MM.1S (cell line): ENCODE data around the gene ERG.

Source experiments
- DNase-seq: peaks from one replicate; pipeline ENCODE4 v3.0.0-alpha.2; 2015
- H2AFZ ChIP-seq: fragments of 300-600 bp; sonication (generic); 2 replicates; pipeline ENCODE4 v1.6.0; 2016; ENCODE audit warnings: antibody characterized with exemption, low read length
- H3F3A ChIP-seq: fragments of 300-600 bp; sonication (generic); 2 replicates; pipeline ENCODE4 v1.6.1; 2016; ENCODE audit warnings: mild to moderate bottlenecking, antibody characterized with exemption, low read length, moderate library complexity, mixed read lengths; ENCODE audit not compliant: insufficient read depth
- H3K27ac ChIP-seq: fragments of 300-600 bp; sonication (generic); 2 replicates; pipeline ENCODE4 v1.5.1; 2016; ENCODE audit warnings: mild to moderate bottlenecking, low read length
- H3K27me3 ChIP-seq: fragments of 300-600 bp; sonication (generic); replicated peaks from 2 replicates; pipeline ENCODE4 v1.6.0; 2016; ENCODE audit warnings: low read length; ENCODE audit not compliant: insufficient read depth
- H3K36me3 ChIP-seq: fragments of 300-600 bp; sonication (generic); replicated peaks from 2 replicates; pipeline ENCODE4 v1.6.1; 2016; ENCODE audit warnings: mild to moderate bottlenecking, low read length, mixed read lengths; ENCODE audit not compliant: insufficient read depth
- H3K4me1 ChIP-seq: fragments of 300-600 bp; sonication (generic); 2 replicates; pipeline ENCODE4 v1.6.1; 2016; ENCODE audit warnings: low read length, mixed read lengths
- H3K4me2 ChIP-seq: fragments of 300-600 bp; sonication (generic); 2 replicates; pipeline ENCODE4 v1.6.0; 2016; ENCODE audit warnings: low read depth, low read length
- H3K4me3 ChIP-seq: fragments of 300-600 bp; sonication (generic); 2 replicates; pipeline ENCODE4 v1.5.1; 2016; ENCODE audit warnings: low read length, mixed read lengths
- H3K79me2 ChIP-seq: fragments of 300-600 bp; sonication (generic); 2 replicates; pipeline ENCODE4 v1.6.1; 2016; ENCODE audit warnings: mixed run types, low read length, mixed read lengths
- H3K9ac ChIP-seq: fragments of 300-600 bp; sonication (generic); 2 replicates; pipeline ENCODE4 v1.6.1; 2016; ENCODE audit warnings: low read length, mixed read lengths
- H3K9me2 ChIP-seq: fragments of 300-600 bp; sonication (generic); replicated peaks from 2 replicates; pipeline ENCODE4 v1.6.1; 2016; ENCODE audit warnings: mild to moderate bottlenecking, low read length, mixed read lengths; ENCODE audit not compliant: insufficient read depth
- H3K9me3 ChIP-seq: fragments of 300-600 bp; sonication (generic); replicated peaks from 2 replicates; pipeline ENCODE4 v1.6.1; 2016; ENCODE audit warnings: mild to moderate bottlenecking, low read length, mixed read lengths; ENCODE audit not compliant: insufficient read depth
- H4K20me1 ChIP-seq: fragments of 300-600 bp; sonication (generic); 2 replicates; pipeline ENCODE4 v1.6.1; 2016; ENCODE audit warnings: mild to moderate bottlenecking, low read length, moderate library complexity, mixed read lengths; ENCODE audit not compliant: insufficient read depth
- EZH2 ChIP-seq: fragments of 300-600 bp; sonication (generic); optimal IDR thresholded peaks from 2 replicates; pipeline ENCODE3; 2017; ENCODE audit warnings: low read depth, mild to moderate bottlenecking, antibody characterized with exemption, low read length, mixed read lengths
- EZH2phosphoT487 ChIP-seq: fragments of 300-600 bp; sonication (generic); IDR thresholded peaks from 2 replicates; pipeline ENCODE4 v1.6.1; 2018; ENCODE audit warnings: antibody characterized with exemption, low read length
- TF ChIP-seq, protein P1 (sequence below): fragments of 300-600 bp; sonication (generic); IDR thresholded peaks from 2 replicates; pipeline ENCODE4 v1.5.1; 2016; ENCODE audit warnings: antibody characterized with exemption, low read length, mixed read lengths

ERG gene

DNA sequence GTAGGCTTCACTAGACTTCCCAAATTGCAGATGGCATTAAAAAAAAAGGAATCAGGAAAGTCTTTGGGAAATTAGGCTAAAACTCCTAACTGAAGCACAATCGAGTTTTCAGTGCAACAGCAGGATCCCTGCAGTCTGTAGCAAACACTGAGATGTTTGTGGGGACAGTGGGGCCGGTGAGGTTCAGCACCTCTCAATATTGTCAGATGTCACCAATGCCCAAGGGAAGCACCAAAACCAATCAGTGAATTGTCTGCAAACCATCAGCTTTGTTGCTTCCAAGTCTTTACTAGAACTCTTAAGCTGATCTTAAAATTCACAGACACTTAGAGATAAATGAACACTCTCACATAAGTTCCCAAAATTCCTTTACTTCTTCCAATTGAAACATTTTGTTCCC lies 2.6 kb downstream of the ERG start:
- no peaks in the 10 kb centered on the region for H3K9me2 ChIP-seq

GRCh38 chr21:38495242-38495641 lies 3.0 kb downstream of the ERG start:
- Histone ChIP-seq H3K36me3 (no peaks in the 10 kb centered on the region), H3K79me2 (no peaks in the 10 kb centered on the region), H3K9me3 (no peaks in the 10 kb centered on the region), H3F3A (no peaks in the 10 kb centered on the region), H3K27me3 (no peaks in the 10 kb centered on the region), H3K9ac (no peak overlapping the region), H4K20me1 (no peaks in the 10 kb centered on the region), H3K9me2 (no peaks in the 10 kb centered on the region), H2AFZ (no peak overlapping the region), H3K27ac (no peak overlapping the region), H3K4me3 (no peak overlapping the region), H3K4me1 (no peaks in the 10 kb centered on the region), H3K4me2 (no peak overlapping the region)
- no peak for DNase-seq
- TF ChIP-seq, protein P1, sequence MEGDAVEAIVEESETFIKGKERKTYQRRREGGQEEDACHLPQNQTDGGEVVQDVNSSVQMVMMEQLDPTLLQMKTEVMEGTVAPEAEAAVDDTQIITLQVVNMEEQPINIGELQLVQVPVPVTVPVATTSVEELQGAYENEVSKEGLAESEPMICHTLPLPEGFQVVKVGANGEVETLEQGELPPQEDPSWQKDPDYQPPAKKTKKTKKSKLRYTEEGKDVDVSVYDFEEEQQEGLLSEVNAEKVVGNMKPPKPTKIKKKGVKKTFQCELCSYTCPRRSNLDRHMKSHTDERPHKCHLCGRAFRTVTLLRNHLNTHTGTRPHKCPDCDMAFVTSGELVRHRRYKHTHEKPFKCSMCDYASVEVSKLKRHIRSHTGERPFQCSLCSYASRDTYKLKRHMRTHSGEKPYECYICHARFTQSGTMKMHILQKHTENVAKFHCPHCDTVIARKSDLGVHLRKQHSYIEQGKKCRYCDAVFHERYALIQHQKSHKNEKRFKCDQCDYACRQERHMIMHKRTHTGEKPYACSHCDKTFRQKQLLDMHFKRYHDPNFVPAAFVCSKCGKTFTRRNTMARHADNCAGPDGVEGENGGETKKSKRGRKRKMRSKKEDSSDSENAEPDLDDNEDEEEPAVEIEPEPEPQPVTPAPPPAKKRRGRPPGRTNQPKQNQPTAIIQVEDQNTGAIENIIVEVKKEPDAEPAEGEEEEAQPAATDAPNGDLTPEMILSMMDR, result no peak
- TF ChIP-seq EZH2phosphoT487 (no peak), EZH2 (no peak)

More for the DNA sequence above, 2.6 kb downstream of the ERG start:
- no peak overlapping the region for H3K9ac ChIP-seq
- H3K4me3 ChIP-seq, result no peak overlapping the region
- no peaks in the 10 kb centered on the region for H3K79me2 ChIP-seq
- H3K4me1 ChIP-seq, result no peaks in the 10 kb centered on the region
- H3K27me3 ChIP-seq, result no peaks in the 10 kb centered on the region
- no peak for DNase-seq
- H3K27ac ChIP-seq, result no peak overlapping the region
- no peak for TF ChIP-seq EZH2
- TF ChIP-seq, protein P1, result no peak
- no peak for TF ChIP-seq EZH2phosphoT487
- no peaks in the 10 kb centered on the region for H3K36me3 ChIP-seq
- H4K20me1 ChIP-seq, result no peaks in the 10 kb centered on the region
- no peaks in the 10 kb centered on the region for H3K9me3 ChIP-seq
- H3K4me2 ChIP-seq, result no peak overlapping the region
- no peak overlapping the region for H2AFZ ChIP-seq
- H3F3A ChIP-seq, result no peaks in the 10 kb centered on the region

DNA sequence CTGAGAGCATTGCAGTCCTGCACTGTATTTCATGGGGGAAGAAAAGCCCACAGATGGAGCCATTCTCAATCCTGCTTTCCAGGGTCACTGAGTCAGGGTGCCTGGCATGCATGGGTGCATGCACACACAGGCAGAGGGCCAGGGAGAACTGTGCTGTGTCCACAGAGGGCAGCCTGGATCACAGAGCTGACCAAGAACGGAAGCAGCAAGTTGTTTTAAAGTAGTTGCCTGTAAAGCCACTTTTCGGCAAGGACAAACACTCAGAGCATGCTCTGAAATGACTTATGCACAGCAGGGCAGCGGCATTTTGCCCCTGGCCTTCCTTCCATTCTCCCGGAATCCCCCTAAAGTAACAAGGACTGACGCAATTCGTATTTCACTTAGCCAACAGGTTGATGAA lies 3.6 kb downstream of the ERG start:
- no peak overlapping the region for H2AFZ ChIP-seq
- no peak overlapping the region for H3K4me2 ChIP-seq
- DNase-seq, result no peak
- TF ChIP-seq EZH2phosphoT487, result no peak
- TF ChIP-seq, protein P1, result no peak
- no peak for TF ChIP-seq EZH2
- H3K4me1 ChIP-seq, result no peaks in the 10 kb centered on the region
- H4K20me1 ChIP-seq, result no peaks in the 10 kb centered on the region
- H3K79me2 ChIP-seq, result no peaks in the 10 kb centered on the region
- no peak overlapping the region for H3K9ac ChIP-seq
- H3F3A ChIP-seq, result no peaks in the 10 kb centered on the region
- H3K4me3 ChIP-seq, result no peak overlapping the region
- no peaks in the 10 kb centered on the region for H3K9me2 ChIP-seq
- H3K27me3 ChIP-seq, result no peaks in the 10 kb centered on the region
- H3K9me3 ChIP-seq, result no peaks in the 10 kb centered on the region
- H3K27ac ChIP-seq, result no peak overlapping the region
- no peaks in the 10 kb centered on the region for H3K36me3 ChIP-seq

- no peaks in the 10 kb centered on the region for H3K4me1 ChIP-seq
- no peak overlapping the region for H3K9ac ChIP-seq
- H2AFZ ChIP-seq, result no peak overlapping the region
- H3K27ac ChIP-seq, result no peak overlapping the region
- H3K9me2 ChIP-seq, result no peaks in the 10 kb centered on the region
- no peaks in the 10 kb centered on the region for H3K79me2 ChIP-seq
- no peak overlapping the region for H3K4me3 ChIP-seq
- TF ChIP-seq EZH2, result no peak
- no peak for TF ChIP-seq EZH2phosphoT487
- TF ChIP-seq, protein P1, result no peak
- H3K4me2 ChIP-seq, result no peak overlapping the region
- no peaks in the 10 kb centered on the region for H4K20me1 ChIP-seq
- H3K36me3 ChIP-seq, result no peaks in the 10 kb centered on the region
- no peak for DNase-seq
- H3K9me3 ChIP-seq, result no peaks in the 10 kb centered on the region
- H3K27me3 ChIP-seq, result no peaks in the 10 kb centered on the region
- no peaks in the 10 kb centered on the region for H3F3A ChIP-seq
Measured at GRCh38 chr21:38494251-38494642, 4.0 kb downstream of the ERG start.
